Keratinocyte (primary cell): ENCODE measurements around the gene CDT1.

Experiments used
- CTCF ChIP-seq, 3 experiments: IDR thresholded peaks in 1 of 3; conservative IDR thresholded peaks in 1 of 3; optimal IDR thresholded peaks in 1 of 3; 2 replicates in 2 of 3; 3 replicates in 1 of 3; pipeline versions ENCODE3 to v1.5.1; 2011; ENCODE audit warnings: low read length in 3 of 3, mild to moderate bottlenecking in 3 of 3, moderate library complexity in 2 of 3, control low read depth in 1 of 3, inconsistent platforms in 1 of 3; ENCODE audit not compliant: insufficient read depth in 2 of 3; ENCODE audit errors: extremely low read depth in 1 of 3
- EZH2 ChIP-seq: IDR thresholded peaks from one replicate; pipeline ENCODE4 v1.6.1; 2012; ENCODE audit warnings: inconsistent platforms, mild to moderate bottlenecking, low read length, moderate library complexity

- TF ChIP-seq CTCF (optimal IDR thresholded peaks at IDR 0.05 in 1 of 3, IDR thresholded peaks at IDR 0.05 in 1 of 3, conservative IDR thresholded peaks at IDR 0.05 in 1 of 3; ENCODE audit: extremely low read depth in 1 of 3, insufficient read depth in 2 of 3, low read length in 3 of 3) (no peak), EZH2 (no peak)
Observed at GRCh38 chr16:88782454-88783390, 20.9 kb upstream of the CDT1 start.
